Measurements from ENCODE around the gene MAPKAP1.

Gene MAPKAP1

DNA sequence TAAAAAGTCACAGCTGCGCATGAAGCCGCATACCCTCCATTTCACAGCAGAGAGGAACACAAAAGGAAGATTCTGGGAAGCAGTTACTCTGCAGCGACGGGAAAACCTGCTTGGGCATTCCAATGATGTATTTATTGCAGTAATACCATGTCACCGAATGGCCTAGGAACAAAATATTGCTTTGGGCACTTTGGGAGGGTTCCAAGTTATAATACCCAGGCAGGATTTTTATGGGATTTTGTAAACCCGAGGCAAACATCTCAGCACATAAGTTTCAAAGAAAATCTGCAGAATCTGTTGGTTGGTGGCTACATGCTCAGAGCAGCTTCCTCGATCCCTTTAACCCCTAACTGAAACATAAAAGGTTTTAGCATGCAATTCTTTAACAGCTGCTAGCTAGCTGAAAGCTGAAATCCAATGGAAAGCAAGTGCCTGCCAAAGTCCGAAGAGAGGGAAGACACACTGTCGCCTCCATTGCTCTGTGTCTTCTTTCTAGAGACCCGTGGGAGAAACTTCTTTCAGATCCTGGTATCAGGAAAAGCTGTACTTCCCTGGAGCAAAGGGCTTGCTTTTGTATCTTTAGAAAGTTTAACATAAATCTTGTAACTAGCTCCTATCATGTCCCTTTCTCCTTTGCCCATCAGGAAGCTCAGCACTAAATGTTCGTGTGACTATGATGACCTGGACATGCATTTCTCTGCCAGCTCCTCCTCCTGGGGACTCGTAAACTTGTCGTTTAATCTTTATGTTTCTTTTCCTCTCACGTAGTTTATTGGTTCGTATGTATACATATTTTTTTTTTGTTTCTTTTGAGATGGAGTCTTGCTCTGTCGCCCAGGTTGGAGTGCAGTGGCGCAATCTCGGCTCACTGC lies 195.0 kb downstream of the MAPKAP1 start:
- no peak for DNase-seq

DNA sequence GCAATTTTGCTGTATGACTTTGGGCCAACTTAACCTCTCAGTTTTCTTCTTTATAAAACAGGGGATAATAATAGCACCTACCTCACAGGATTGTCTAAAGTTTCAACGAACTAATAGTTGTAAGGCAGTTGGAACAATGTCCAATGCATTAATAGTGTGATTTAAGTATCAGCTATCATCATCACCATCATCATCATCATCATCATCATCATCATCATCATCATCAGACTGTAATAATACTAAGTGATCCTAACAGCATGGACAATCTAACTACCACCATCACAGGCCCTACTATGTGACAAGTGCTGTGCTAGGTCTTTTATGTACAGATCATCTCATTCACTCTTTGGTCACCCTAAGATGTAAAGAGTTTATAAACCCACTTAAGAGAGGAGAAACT lies 196.0 kb downstream of the MAPKAP1 start:
- no peak for DNase-seq

DNA sequence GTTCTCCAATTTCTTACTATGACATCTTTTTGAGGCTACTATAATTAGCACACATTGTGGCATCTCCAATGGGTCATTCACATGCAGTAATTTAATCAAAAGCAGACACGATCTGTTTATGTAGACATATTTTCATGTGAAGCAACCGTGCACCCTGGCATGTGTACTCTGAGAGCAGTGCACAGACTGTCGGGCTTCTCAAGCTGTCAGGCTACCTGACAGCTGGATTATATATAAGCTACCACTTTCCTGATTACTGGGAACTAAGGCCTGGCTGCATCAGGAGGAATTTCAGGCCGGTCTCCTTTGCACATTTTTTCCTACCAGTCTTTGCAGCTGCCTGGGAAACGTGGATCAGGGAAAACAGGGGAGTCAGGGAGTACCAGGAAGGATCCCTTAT lies 197.5 kb downstream of the MAPKAP1 start:
- no peak for DNase-seq

DNA sequence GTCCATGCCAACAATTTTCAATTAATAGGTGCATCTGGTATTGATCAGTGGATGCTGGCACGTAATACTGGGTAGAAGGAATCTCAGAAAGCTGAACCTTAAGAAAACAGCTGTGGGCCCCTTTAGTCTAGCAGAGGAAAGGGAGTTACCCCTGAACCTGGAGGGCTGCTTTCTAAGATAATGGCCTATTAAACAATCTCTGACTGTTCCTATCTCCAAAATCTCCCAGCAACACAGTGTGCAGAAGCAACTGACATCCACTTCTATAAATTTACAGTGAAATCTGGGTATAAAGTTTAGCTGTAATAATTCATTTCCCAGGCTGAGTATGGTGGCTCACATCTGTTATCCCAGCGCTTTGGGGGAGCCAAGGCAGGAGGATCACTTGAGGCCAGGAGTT lies 198.8 kb downstream of the MAPKAP1 start:
- DNase-seq, result no peak

DNA sequence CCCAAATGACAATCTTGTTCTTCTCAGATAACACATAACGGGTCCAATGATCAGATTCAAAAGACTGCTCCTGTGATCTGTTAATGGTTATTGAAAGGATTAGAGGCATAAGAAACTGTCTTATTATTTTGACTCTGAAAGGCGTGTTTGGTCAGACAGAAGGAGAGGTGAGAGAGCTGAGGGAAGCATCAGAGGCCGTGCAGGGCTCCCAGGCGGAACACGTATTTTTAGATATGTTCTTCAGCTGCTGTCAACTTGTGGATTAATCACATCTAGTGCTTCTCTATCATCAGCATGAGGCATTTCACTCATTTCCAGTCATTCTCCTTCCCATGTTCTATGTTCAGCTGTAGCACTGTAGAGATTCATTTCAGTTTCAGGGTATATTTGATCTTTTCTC lies 199.8 kb downstream of the MAPKAP1 start:
- no peak for DNase-seq

DNA sequence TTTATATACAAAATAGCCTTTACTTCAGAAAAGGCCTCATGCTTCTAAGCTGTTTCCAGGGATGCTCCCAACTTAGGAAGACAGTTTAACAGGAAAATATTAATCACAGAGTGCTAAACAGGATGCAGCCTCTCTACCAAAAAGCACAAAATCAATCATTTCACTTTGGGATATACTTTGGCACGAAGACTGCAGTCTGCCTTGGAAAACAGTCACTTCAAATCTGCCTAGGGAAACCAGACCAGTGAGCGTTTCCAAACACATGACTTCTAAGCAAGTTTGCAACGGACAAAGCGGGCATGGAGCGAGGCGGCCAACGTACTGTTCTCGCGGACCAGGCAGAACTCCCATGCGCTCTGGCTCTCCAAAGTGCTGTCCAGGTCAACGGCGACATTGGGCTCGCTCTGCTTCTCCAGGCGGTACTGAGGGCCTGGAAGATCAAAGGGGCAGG lies 201.0 kb downstream of the MAPKAP1 start:
- no peak for DNase-seq

GRCh38 chr9:125504616-125505015 lies 202.4 kb downstream of the MAPKAP1 start:
- DNase-seq, result no peak

- no peak for DNase-seq
Observed at GRCh38 chr9:125497906-125498305, 209.1 kb downstream of the MAPKAP1 start.

DNA sequence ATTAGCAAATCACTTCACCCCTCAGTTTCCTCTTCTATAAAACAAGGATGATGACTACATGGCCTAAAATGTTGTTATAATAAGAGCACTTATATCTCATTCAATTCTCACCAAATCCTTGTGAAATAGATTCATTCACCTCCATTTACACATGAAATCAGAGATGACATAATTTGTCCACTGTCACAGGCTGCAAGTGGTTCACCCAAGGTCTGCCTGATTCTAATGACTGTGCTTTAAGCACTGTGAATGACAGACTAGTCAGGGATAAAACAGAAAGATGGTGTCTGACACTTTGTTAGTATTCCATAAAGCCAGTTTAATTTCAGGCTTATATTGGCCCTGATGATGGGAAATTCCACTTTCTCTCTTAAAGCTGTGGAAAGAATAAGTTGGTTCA lies 209.5 kb downstream of the MAPKAP1 start:
- no peak for DNase-seq

GRCh38 chr9:125496313-125496834 lies 210.6 kb downstream of the MAPKAP1 start:
- DNase-seq, result no peak

GRCh38 chr9:125495172-125496119 lies 211.6 kb downstream of the MAPKAP1 start:
- DNase-seq, result no peak

- DNase-seq, result no peak
Observed at GRCh38 chr9:125494653-125494915, 212.4 kb downstream of the MAPKAP1 start.

- no peak for DNase-seq
Observed at GRCh38 chr9:125493881-125494652, 212.9 kb downstream of the MAPKAP1 start.

- DNase-seq, result no peak
Observed at GRCh38 chr9:125493384-125493783, 213.6 kb downstream of the MAPKAP1 start.

DNA sequence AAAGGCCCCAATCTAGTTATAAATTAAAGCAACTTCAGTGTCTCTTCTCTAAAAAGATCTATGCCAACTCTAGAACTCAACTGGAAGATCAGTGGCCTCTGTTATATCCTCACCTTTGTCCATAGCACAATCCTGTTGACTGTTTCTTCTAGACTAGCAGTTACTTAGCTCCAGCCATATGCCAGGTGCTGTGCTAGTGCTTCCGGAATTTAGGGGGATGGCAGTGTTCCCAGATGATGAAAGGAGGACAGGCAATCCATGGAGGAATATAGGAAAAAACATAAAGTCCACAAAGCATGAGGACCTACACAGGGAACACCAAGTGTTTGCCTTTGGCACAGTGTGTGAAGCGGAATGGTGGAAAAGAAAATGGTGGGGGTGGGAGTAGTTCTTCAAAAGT lies 214.3 kb downstream of the MAPKAP1 start:
- DNase-seq, result no peak

DNA sequence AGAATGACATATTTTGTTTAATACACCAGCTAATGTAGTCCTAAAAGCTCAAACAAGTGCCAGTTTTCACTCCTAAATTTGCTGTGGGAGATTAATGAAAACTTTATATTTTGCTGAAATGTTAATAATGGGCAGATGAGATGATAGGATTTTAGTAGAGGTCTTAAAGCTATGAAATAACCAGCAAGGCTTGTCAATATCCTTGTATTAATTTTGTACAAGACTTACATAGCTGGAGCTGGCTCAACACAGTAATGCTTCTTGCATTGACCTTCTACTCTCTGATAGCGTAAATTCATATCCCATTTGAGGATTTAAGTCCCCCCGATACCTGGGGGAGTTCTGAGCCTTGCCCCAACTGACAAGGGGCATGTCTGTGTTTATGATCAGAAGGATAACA lies 219.2 kb downstream of the MAPKAP1 start:
- DNase-seq, result no peak

DNA sequence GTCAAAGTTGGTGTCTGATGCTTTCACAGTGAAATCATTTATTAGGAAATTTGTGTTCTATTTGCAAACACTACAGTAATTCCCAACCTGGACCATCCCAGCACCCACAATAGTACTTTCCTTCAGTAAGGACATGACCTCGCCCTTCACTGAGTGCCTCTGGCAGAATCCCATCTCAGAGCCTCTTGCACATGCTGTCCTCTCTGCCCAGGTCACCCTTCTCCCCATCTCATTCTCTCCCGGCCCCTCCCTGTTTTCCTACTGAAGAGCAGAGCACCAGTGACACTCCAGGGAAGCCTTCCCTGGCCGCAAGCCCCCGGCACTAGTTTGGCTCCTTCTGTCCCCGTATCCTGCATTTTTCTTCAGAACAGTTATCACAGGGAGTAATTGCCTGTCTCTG lies 220.4 kb downstream of the MAPKAP1 start:
- DNase-seq, result no peak

- DNase-seq, result no peak
Observed at GRCh38 chr9:125486152-125486508, 220.9 kb downstream of the MAPKAP1 start.

DNA sequence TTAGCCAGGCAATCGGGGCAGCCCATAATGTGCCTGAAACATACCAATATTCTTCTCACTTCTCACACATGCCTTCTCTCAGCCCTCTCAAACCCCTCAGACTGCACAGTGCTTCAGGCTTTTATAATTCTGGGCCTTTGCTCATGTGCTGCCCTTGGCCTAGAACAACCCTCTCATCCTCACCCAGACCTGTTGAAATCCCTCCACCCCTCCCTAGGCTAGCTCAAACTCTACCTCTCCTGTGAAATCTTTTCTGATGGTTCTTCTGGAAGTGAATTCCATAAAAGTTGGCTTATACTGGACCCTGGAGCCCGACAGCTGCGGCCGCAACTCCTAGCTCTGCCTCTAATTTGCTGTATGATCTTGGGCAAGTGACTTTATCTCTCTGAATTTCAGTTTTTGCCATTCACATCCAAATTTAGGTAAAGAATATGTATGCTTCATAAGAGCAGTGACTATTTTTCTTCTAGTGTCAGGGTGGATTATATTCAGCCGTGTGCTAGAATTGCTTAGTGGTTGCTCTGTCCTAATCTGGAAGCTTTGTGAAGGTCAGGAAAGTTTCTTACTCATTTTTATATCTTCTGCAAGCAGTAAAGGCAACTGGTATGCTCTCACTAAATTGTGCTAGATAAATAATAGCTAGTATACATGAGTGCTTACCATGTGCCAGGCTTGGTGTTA lies 221.4 kb downstream of the MAPKAP1 start:
- no peak for DNase-seq

- DNase-seq, result no peak
Observed at GRCh38 chr9:125484350-125485282, 222.4 kb downstream of the MAPKAP1 start.

DNA sequence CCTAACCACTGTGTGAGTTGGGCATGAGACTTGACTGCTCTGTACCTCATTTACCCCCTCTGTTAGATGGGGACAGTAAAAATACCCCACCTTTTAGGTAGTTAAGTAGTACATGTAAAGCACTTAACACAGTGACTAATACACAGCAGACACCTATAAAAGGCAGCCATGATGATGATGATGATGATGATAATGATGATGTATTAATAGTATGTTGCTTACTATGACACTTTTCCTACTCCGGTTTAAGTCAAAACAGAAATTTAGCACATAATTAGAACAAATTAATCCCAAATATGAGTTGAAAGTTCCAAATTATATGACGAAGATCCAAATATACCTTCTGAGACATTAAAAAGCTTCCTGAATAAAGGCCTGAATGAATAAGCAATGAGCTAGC lies 223.3 kb downstream of the MAPKAP1 start:
- no peak for DNase-seq

All from inflammatory macrophage treated with lipopolysaccharide for 1 hour (primary cell).